Measurements from ENCODE around the gene TMED4. TPM values are rescaled to one million over a fixed set of nuclear protein-coding genes. Genes with fewer than 3 reads are reported as not detected.

TMED4 gene
- total and polyA plus RNA-seq, 10 of the 15 experiments (the other 5 are each of a cell fraction or from before 2014, with no cell fraction given): 20.8 to 71.3 (median 51.0) TPM

GRCh38 chr7:44617225-44617890 lies 35.3 kb upstream of the TMED4 start:
- Histone ChIP-seq H2AFZ (ENCODE audit: control insufficient read depth, low read depth, low read length) (no peak overlapping the region), H3K9me3 (replicated peaks; ENCODE audit: control insufficient read depth, insufficient read depth, low read length) (no peaks in the 10 kb centered on the region), H3K4me3 (no peak overlapping the region), H3K36me3 (ENCODE audit: control insufficient read depth in 2 of 2, insufficient read depth in 2 of 2, low read length in 1 of 2) (peaks cover 0 to 9% of the 10 kb centered on the region in 2 experiments; a peak in 2 of 4 replicates), H4K20me1 (ENCODE audit: control insufficient read depth, insufficient read depth) (no peaks in the 10 kb centered on the region), H3K4me1 (ENCODE audit: control insufficient read depth, insufficient read depth, low read length) (peaks cover 47% of the 10 kb centered on the region), H3K27ac (ENCODE audit: control insufficient read depth, insufficient read depth) (peak overlapping the region; percentile 65), H3K4me2 (ENCODE audit: control insufficient read depth, insufficient read depth) (peak overlapping the region; percentile 36), H3K27me3 (replicated peaks in 1 of 2; ENCODE audit: control insufficient read depth in 2 of 2, insufficient read depth in 2 of 2, low read length in 1 of 2) (no peaks in the 10 kb centered on the region), H3K79me2 (ENCODE audit: control insufficient read depth, insufficient read depth, low read length) (peaks cover 86% of the 10 kb centered on the region), H3K9ac (ENCODE audit: control insufficient read depth, insufficient read depth, low read length) (0 out of 2 replicates have a peak overlapping the region, but pooled peaks have one; percentile 21)
- no peak for DNase-seq (ENCODE audit: low read depth, low spot score)
- in situ Hi-C loops (cut with MboI) (no loop called here), intact Hi-C loops (cut with micrococcal nuclease; ENCODE audit: unreplicated experiment) (no loop called here)
- BruUV-seq (replicated peaks): no TSS peak
- TF ChIP-seq YY1 (IDR thresholded peaks at IDR 0.05; ENCODE audit: low read depth, low read length) (peak; percentile 38; the same call in 1 of the 2 replicates), SKIL (IDR thresholded peaks at IDR 0.05; ENCODE audit: low read depth, poor library complexity, severe bottlenecking) (no peak), RAD51 (IDR thresholded peaks at IDR 0.05) (peak; percentile 95), ATF3 (IDR thresholded peaks at IDR 0.05; ENCODE audit: borderline replicate concordance, extremely low read depth, low read depth, low read length) (peak; percentile 44; the same call in 1 of the 2 replicates), ZNF207 (IDR thresholded peaks at IDR 0.05; ENCODE audit: borderline replicate concordance) (no peak), JUNB (IDR thresholded peaks at IDR 0.05) (peak; percentile 47; the same call in 1 of the 2 replicates), MTA2 (IDR thresholded peaks at IDR 0.05; ENCODE audit: low read depth) (peak; percentile 17; the same call in 1 of the 2 replicates), USF1 (IDR thresholded peaks at IDR 0.05; ENCODE audit: borderline replicate concordance, extremely low read length, insufficient read depth, low read depth, low read length) (peak; percentile 54)
- peak; percentile 31 for FAIRE-seq
- RAD21 ChIA-PET (ENCODE audit: unreplicated experiment): interaction anchor here (0.6 to 10.1 kb wide), 6 partner anchors 10 to 230 kb away, joined by 3 to 130 read pairs (median 4); partner anchors contain the start of genes H2AZ2 and OGDH
- POLR2A ChIA-PET: interaction anchor here (0.7 to 3.2 kb wide), 10 partner anchors 8 to 233 kb away, joined by 3 to 28 read pairs (median 4); partner anchors contain the start of genes OGDH, PPIA and ZMIZ2
- WGBS (ENCODE audit: insufficient coverage, insufficient replicate concordance, low lambda C conversion rate, missing lambda C conversion rate): 41% methylated on average over 2 of the region's 2 CpGs
- CTCF ChIA-PET: interaction anchor here (0.7 to 1.2 kb wide), 3 partner anchors 10 to 19 kb away, joined by 3 to 6 read pairs (median 4); partner anchors contain the start of gene OGDH
- SMC1A ChIA-PET (ENCODE audit: uncharacterized antibody, unreplicated experiment): interaction anchor here (0.7 to 4.3 kb wide), 12 partner anchors 10 to 153 kb away, joined by 3 to 19 read pairs (median 4); partner anchors contain the start of gene OGDH
- ATAC-seq: peak; percentile 59
